ENCODE measurements around the gene NSMF.

Gene NSMF

GRCh38 chr9:137429974-137430722 lies 29.0 kb downstream of the NSMF start:
- DNase-seq: no peak

- DNase-seq: no peak
Observed at GRCh38 chr9:137429546-137429890, 29.6 kb downstream of the NSMF start.

DNA sequence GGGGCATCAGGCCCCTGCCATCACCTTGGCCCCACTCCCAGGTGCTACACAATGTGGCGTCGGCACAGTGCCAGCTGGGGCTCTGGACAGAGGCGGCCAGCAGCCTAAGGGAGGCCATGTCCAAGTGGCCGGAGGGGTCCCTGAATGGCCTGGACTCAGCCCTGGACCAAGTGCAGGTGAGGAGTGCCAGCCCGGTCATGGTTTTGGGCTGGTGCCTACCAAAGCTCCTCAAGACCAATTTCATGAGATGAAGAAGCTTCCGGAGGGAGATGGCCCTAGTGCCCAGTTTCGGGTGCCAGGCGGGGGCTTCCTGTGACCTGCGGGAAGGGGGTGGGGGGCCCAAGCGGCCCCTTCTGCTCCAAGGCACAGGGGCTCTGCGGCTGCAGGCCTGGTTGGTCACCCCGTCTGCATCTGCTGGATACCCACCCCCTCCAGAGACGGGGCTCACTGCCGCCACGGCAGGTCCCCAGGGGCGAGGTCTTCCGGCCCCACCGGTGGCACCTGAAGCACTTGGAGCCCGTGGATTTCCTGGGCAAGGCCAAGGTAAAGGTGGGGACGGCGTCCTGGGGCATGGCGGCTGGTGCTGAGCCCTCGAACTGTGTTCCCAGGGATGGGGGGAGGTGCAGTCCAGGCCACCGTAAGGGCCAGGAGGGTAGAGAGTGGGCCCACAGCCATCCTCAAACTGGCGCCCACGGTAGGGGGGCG lies 30.1 kb downstream of the NSMF start:
- no peak for DNase-seq

DNA sequence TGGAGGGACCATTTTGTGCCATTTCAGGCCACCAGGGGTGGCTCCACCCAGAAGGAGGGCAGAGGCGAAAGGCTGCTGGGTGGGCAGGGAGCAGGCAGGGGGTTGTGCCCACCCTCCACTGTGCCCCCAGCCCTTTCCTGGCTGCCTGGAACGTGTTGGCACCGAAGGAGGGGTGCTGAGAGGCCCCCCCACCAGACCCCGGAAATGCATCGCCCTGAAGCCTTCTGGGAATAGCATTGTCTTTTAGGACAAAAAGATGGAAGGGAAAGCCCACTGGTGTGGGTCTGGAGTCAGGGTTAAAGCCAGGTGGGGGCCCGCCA lies 30.9 kb downstream of the NSMF start:
- no peak for DNase-seq

- no peak for DNase-seq
Observed at GRCh38 chr9:137427454-137428310, 31.5 kb downstream of the NSMF start.

DNA sequence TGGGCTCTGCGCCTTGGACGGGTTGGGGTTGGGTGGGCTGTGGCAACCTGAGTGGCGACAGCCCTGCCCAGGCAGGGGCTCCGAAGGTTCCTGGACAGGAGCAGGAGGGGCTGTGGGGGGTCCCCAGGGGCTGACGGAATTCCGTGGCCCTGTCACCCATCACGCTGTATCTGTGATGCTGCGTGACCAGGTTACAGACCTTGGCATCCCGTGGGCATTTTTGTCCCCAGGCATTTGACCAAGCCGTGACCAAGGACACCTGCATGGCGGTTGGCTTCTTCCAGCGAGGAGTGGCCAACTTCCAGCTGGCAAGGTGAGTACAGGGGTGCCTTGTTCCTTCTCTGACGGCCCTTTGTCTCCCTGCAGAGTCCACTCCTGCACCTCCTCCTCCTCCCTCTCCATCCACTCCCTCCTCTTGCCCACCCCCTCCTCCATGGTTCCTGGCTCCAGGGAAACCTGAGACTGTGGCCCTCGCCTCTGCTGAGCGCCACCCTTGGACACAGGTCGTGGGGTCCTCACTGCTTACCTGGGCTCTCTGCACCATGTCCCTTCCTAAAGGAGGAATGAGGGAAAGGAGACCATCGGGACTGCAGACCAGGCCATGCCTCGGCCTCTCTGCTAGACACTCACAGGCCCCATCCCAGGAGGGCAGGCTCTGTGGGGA lies 33.0 kb downstream of the NSMF start:
- DNase-seq: no peak

DNA sequence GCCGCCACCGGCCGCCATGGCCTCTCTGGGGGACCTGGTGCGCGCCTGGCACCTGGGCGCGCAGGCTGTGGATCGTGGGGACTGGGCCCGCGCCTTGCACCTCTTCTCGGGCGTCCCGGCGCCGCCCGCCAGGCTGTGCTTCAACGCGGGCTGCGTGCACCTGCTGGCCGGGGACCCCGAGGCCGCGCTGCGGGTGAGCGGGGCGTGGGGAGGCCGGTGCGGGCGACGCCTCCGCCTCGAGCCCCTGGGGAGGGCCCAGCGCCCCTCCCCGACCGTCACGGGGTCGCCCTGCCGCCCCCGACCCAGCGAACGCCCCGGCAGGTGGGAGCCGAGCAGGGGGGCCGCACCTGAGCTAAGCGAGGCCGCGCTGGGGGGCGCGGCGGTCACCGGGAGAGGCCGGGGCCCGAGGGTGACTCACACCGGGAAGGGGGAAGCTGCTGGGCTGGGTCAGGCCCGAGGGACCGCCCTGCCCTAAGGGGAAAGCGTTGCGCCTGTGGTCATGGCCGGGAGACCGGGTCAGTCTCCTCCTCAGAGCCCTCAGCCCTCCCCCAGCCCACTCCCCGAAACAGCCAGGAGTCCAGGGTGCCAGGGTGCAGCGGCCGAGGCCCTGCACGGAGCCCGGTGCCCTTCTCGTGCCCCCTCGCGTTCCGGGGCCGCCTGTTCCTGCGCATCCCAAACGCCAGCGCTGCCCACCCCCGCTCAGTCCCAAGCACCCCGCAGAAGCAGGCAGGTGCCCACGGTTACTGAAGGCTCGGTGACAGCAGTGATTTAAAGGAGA lies 35.4 kb downstream of the NSMF start:
- DNase-seq: peak in 1 of 2 donors; percentile 49

DNA sequence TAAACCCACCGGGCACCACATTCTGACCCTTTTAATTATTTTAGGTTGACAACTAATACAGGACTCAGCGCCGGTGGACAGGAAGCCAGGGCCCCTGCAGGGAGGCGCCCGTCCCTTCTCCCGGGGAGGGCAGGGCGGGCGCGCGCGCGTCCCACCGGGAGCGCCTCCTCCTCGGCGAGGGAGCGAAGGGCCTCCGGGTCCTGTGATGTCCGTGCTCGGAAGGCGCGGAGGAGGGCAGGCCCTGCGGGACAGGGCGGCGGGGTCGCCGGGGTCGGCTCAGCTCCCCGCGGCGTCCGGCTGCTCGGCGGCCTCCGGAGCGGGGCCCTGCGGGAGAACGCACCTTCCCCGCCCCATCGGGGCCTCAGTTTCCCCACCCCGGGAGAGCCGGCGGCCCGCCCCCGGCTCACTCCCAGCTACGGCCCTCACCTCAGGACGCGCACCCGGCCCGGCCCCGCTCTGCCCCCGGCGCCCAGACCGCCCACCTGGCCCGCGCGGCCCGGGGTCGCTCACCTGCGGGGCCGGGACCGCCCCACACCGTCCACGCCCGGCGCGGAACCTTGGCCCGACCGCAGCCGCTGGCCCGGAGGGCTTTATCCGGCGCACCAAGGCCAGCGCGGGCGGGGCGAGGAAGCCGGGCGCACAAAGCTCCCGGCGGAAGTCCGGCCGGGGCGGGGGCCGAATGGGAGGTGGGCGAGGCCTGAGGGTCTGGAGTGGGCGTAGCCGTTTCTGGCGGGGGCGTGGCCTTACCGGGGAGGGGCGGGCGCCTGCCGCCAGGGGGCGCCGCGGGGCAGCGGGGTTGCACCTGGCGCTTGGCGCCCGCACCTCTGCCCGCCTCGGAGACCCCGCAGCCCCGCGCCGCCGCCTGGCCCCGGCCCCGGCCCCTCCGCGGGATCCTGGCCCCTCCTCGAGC lies 36.3 kb downstream of the NSMF start, which contains the start of the genes EXD3 and NOXA1:
TSS of gene EXD3 (minus strand) at position 559 of the 910 bp plus-strand sequence. CDS start 27,805 bp downstream, outside the sequence.
TSS of gene NOXA1 (plus strand) at position 790 of the 910 bp plus-strand sequence. CDS start 137 bp downstream, outside the sequence.
- DNase-seq: peak; percentile 93 to 95

- DNase-seq: no peak
Observed at GRCh38 chr9:137421838-137422603, 37.1 kb downstream of the NSMF start.

GRCh38 chr9:137417161-137418021 lies 41.7 kb downstream of the NSMF start:
- DNase-seq: no peak

DNA sequence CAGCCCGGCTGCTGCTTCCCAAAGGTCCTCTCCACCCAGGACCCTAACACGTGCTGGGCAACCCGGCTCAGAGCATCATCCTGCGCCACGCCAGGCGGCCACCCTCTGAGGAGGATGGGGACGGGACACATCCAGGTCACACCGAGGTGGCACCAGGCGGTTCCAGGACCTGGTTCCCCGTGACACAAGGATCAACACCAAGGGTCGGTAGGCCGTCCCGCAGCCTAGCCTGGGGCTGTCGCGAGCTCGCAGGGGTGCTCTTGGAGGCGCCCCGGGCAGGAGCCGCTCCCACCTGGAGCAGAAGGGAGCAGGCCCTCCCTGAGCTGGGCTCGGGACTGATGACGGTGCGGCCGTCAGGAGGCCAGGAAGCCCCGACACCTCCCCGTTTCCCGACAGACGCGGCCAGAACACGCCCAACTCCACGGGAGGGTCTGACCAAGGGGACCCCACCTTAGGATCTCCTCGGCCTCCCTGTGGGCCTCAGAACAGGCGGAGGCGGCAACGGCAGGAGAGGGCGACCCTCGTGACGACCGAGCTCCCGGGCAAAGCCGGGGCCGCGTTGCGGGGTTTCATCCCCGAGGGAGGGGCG lies 42.5 kb downstream of the NSMF start:
- no peak for DNase-seq

- no peak for DNase-seq
Observed at GRCh38 chr9:137416006-137416562, 43.0 kb downstream of the NSMF start.

DNA sequence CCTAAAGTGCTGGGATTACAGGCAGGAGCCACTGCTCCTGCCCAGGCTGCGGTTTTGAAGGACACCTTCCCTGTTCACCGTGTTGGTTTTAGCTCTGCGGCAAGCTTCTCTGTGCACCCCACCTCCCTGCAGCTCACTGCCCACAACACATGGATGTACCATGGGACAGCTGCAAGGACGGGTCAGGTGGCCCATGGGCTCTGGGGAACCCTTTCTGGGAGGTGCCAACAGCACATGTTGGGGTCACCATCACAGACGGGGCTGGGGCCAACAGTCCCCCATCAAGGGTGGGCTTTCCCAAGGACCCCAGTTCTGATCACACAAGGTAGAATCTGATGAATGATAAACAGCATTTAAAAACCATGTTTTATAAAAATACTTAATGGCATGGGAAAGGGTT lies 43.7 kb downstream of the NSMF start:
- no peak for DNase-seq

GRCh38 chr9:137412431-137412830 lies 46.7 kb downstream of the NSMF start:
- no peak for DNase-seq

DNA sequence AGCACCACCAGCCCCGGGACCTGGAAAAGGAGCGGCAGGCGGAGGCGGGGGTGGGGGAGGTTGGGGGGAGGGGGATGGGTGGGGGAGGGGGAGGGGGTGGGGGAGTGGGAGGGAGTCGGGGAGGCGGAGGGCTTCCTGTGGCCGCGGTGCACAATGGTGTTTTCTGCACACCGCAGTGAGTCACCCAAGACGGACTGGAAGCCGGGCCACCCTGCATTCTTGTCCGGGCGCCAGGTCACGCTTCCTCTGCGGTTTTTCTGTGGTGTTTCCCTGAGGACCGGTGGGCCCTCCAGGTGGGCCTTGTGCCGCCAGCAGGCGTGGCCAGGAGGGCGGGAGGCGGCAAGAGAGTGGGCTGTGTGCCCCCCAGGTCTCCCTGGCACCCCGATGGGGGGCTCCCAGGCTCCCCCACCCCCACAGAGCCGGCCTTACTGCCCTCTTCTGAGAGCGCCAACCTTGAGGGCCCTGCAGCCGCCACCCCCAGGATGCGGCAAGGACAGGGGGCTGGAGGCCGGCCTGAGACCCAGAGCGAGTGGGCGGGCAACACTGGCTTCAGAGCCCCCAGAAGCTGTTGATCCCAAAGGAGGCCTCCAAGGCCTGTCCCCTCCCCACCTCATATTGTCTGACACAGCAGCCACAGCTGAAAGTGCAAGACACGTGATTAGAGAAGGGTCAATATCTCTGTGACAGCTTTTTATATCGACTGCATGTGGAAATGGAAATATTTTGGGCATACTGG lies 47.3 kb downstream of the NSMF start:
- peak; percentile 35 to 61 for DNase-seq

GRCh38 chr9:137411260-137411644 lies 47.9 kb downstream of the NSMF start:
- DNase-seq: no peak

DNA sequence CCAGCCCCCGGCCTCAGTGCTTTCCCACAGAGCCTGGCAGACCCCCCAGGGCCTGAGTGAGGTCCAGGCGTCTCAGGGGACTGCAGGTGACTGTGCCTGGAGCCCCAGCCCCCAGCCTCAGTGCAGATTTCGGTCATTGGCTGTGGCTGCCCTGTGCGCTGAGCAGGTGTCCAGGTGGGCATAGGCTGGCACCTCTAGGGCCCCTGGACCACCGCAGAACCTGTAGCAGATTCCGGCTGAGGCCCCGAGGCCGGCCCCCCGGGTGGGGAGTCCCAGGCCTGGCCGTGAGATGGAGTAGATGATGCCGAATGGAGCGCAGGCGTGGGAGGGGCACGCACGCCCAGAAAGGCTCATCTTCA lies 48.3 kb downstream of the NSMF start:
- DNase-seq: no peak

Data from CD4-positive, alpha-beta T cell treated with Interleukin-1 beta for 1 hour (primary cell).